Ishikawa (cell line): ENCODE measurements around the gene BMP10.

Experiments
- CEBPB ChIP-seq: IDR thresholded peaks from 2 replicates; pipeline ENCODE4 v1.6.1; 2012
- CREB1 ChIP-seq: IDR thresholded peaks from 2 replicates; pipeline ENCODE4 v1.6.1; 2012; ENCODE audit warnings: low read depth
- EGR1 ChIP-seq: IDR thresholded peaks from 2 replicates; pipeline ENCODE4 v1.6.1; 2012
- EP300 ChIP-seq: IDR thresholded peaks from 2 replicates; pipeline ENCODE4 v1.6.1; 2012; ENCODE audit warnings: borderline replicate concordance
- FOXM1 ChIP-seq: IDR thresholded peaks from 2 replicates; pipeline ENCODE4 v1.6.1; 2012; ENCODE audit warnings: low read depth, borderline replicate concordance
- MAX ChIP-seq: IDR thresholded peaks from 2 replicates; pipeline ENCODE4 v1.6.1; 2012
- NFIC ChIP-seq: IDR thresholded peaks from 2 replicates; pipeline ENCODE4 v1.6.1; 2012
- RAD21 ChIP-seq: IDR thresholded peaks from 2 replicates; pipeline ENCODE4 v1.6.1; 2012; ENCODE audit warnings: low read depth
- REST ChIP-seq: IDR thresholded peaks from 2 replicates; pipeline ENCODE4 v1.6.1; 2012; ENCODE audit warnings: low read depth, mild to moderate bottlenecking
- TAF1 ChIP-seq: IDR thresholded peaks from 2 replicates; pipeline ENCODE4 v1.6.1; 2012; ENCODE audit warnings: low read depth, mild to moderate bottlenecking
- TCF12 ChIP-seq: IDR thresholded peaks from 2 replicates; pipeline ENCODE4 v1.6.1; 2012; ENCODE audit warnings: low read depth
- TEAD4 ChIP-seq: IDR thresholded peaks from 2 replicates; pipeline ENCODE4 v1.6.1; 2012
- USF1 ChIP-seq: IDR thresholded peaks from 2 replicates; pipeline ENCODE4 v1.6.1; 2012
- YY1 ChIP-seq: IDR thresholded peaks from 2 replicates; pipeline ENCODE4 v1.6.1; 2012; ENCODE audit warnings: low read depth
- ZBTB7A ChIP-seq: IDR thresholded peaks from 2 replicates; pipeline ENCODE4 v1.6.1; 2012; ENCODE audit warnings: low read depth

BMP10 gene

GRCh38 chr2:68833162-68833561, 38.0 kb downstream of the BMP10 start:
- TF ChIP-seq TCF12 (no peak), REST (no peak), YY1 (no peak), FOXM1 (no peak), EP300 (no peak), RAD21 (no peak), TAF1 (no peak), CEBPB (no peak), MAX (no peak), ZBTB7A (no peak), CREB1 (no peak), TEAD4 (no peak), NFIC (no peak), EGR1 (no peak), USF1 (no peak)

GRCh38 chr2:68832233-68832869, 38.8 kb downstream of the BMP10 start:
- TF ChIP-seq USF1 (peak; percentile 71), EP300 (no peak)

- TF ChIP-seq FOXM1 (no peak), TEAD4 (no peak), MAX (no peak), CEBPB (no peak), REST (no peak), TCF12 (no peak), CREB1 (no peak), TAF1 (no peak), EP300 (no peak), RAD21 (no peak), YY1 (no peak), NFIC (no peak), USF1 (no peak)
Measured at GRCh38 chr2:68831686-68832232, 39.4 kb downstream of the BMP10 start.

- TF ChIP-seq TAF1 (no peak), ZBTB7A (no peak), CEBPB (no peak), FOXM1 (no peak), REST (no peak), MAX (no peak), YY1 (no peak), RAD21 (no peak), EP300 (no peak), TEAD4 (no peak), USF1 (no peak), TCF12 (no peak), CREB1 (no peak), EGR1 (no peak), NFIC (no peak)
Measured at GRCh38 chr2:68829749-68830148, 41.4 kb downstream of the BMP10 start.
